Measurements from ENCODE around the gene WDR90.
A peak's percentile ranks its signal among the peaks of the same experiment; 100 is the strongest.
"Not testable (repeated sequence)": the region's sequence is repeated elsewhere in the genome, so short reads cannot be mapped to it uniquely, and the experiment has no call there.

Gene WDR90

DNA sequence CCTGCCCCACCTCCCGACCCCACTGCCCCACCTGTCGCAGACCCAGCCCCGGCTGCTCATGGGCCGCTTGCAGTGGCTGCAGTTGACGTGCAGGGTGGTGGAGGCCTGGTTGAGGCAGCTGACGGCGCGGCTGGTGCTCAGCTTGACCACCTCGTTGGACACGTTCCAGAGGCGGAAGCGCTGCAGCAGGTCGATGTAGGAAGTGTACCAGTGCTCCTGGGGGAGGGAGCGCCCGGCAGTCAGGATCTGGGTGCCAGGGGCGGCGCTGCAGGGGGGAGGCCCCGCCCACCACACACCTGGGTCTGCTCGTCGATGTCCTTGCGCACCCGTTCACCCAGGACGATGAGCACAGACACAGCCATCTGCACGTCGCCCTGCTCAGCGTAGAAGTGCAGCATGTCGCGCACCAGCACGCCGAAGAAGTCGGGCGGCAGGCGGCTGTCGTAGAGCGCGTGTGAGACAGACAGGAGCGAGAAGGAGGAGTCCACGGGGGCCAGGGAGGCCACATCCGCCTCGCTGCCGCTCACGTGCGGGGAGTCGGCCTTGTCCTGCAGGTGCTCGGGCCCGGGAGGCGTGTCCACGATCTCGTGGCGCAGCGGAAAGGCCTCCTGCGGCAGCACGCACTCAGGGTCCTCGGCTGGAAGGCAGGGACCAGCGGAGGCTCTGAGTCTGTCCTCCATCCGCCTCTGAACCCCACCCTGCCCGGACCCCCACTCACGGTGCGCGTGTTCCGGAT, 36.0 kb downstream of the WDR90 start:
- DNase-seq (ENCODE audit: insufficient read length, low spot score), result no peak
- no peak for TF ChIP-seq POLR2A (IDR thresholded peaks at IDR 0.05; ENCODE audit: low read depth, low read length)
- no peak for FAIRE-seq

DNA sequence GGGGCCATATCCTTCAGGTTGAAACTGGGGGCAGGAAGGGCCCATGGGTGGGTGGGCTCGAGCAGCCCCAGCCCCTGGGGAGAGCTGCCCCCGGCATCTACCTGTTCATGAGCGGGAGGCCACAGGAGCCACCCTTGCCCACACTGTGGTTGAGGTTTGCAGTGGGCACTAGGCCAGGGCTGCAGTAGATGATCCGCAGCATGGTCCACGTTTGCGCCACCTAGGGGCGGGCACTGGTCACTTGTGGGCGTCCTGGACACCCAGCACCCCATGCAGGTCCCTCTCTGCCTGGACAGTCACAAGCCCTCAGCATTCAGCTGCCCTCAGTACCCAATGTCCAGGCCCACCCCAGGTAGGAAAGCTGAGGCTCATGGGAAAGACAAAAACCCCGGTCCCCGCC, 36.8 kb downstream of the WDR90 start:
- FAIRE-seq (no peak), DNase-seq (ENCODE audit: insufficient read length, low spot score) (peak; percentile 81)

DNA sequence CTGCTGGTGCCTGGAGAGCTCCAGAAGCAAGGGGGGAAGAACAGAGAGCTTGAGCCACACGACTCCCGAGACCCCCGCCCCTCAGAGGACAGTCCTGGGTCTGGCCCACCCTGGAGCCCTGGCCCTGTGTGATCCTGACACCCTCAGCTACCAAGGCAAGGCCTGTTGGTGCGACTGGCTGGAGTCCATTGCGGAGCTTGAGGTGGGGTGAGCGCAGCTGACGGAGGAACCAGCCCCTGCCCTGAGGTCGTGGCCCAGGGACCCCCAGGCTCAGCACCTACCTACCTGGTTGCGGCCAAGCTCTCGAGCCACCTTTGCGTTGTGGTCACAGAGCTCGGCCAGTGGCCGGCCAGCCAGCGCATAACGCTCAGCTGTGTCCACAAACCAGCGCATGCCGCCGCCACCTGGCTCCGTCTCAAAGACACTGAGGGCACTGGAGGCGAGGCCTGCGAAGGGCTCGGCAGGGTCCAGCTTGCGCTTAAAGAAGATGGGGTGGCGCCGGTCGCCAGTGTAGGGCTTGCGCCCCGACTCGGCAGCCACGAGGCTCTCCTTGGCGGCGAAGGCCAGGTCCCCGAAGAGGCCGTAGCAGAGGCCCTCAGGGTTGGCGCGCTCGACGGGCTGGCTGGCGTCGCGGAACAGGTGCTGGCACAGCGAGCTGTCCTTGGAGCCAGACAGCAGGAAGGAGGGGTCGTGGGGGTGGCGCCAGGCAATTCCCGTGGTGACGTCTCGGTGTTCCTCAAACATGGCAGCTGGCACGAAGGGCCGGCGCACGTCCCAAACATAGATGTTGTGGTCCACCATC, 37.5 kb downstream of the WDR90 start:
- FAIRE-seq, result no peak
- TF ChIP-seq POLR2A (IDR thresholded peaks at IDR 0.05; ENCODE audit: low read depth, low read length), result no peak
- DNase-seq (ENCODE audit: insufficient read length, low spot score), result no peak

More for the DNA sequence above, 36.8 kb downstream of the WDR90 start:
- TF ChIP-seq POLR2A (IDR thresholded peaks at IDR 0.05; ENCODE audit: low read depth, low read length), result no peak

DNA sequence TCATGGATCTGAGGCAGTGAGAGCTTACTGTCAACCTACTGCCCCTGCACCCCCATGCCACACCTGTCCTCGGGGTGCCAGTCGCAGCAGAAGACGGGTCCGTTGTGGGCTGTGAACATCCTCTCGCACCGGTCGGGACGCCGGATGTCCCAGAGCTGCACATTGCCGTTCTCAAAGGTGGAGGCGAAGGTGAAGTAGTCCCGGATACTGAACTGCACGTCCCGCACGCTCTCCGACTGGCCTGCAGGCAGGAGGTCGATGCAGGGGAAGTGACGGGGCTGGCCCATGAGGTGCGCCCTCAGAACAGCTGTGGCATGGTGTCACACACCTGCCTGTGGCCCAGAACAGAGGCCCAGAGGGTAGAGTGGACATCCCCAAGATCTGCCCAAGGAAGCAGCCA, 38.3 kb downstream of the WDR90 start:
- no peak for TF ChIP-seq POLR2A (IDR thresholded peaks at IDR 0.05; ENCODE audit: low read depth, low read length)
- DNase-seq (ENCODE audit: insufficient read length, low spot score) (no peak), FAIRE-seq (no peak)

DNA sequence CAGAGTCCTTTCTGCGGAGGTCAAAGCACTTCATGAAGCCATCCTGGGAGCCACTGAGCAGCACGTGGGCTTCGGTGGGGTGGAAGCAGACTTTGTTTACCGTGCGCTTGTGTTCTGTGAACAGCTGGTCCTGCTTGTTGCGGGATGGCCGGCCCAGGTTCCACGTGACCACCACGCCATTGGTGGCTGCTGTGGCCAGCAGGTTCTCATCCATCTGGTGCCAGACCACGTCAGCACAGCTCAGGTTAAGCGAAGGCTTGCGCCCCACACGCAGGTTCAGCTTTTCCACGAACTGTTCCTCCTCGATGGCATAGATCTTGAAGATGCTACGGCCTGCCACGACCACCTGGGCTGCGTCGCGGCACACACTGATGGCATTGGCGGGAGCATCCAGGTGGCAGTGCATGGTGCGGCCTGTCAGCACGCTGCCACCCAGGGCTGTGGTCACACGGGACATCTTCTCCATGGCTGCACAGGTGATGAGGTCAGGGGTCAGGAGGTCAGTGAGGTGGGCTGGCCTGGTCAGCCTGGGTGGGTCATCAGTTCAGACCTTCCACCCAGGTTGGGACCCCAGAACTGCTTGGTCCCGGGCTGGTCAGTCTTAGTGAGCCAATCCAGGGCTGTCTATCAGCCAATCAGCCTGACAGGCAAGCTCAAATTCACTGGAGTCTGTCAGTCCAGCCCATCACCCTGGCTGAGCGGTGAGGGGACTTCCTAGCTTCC, 40.2 kb downstream of the WDR90 start:
- no peak for FAIRE-seq
- no peak for DNase-seq (ENCODE audit: insufficient read length, low spot score)
- no peak for TF ChIP-seq POLR2A (IDR thresholded peaks at IDR 0.05; ENCODE audit: low read depth, low read length)

DNA sequence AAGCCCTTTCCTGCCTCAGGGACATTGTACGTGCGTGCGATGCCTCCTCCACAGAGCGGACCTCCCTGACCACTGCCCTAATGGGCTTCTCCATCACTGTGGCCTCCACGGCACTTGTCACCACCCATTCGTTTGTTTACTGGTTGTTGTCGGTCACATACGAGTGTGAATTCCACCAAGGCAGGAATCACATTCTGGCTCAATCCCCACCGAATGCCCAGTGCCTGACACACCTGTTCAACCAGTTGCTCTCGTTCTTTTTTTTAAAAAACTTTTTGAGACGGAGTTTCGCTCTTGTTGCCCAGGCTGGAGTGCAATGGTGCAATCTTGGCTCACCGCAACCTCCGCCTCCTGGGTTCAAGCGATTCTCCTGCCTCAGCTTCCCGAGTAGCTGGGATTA, 42.1 kb downstream of the WDR90 start:
- not testable (repeated sequence) for FAIRE-seq; DNase-seq (ENCODE audit: insufficient read length, low spot score)

DNA sequence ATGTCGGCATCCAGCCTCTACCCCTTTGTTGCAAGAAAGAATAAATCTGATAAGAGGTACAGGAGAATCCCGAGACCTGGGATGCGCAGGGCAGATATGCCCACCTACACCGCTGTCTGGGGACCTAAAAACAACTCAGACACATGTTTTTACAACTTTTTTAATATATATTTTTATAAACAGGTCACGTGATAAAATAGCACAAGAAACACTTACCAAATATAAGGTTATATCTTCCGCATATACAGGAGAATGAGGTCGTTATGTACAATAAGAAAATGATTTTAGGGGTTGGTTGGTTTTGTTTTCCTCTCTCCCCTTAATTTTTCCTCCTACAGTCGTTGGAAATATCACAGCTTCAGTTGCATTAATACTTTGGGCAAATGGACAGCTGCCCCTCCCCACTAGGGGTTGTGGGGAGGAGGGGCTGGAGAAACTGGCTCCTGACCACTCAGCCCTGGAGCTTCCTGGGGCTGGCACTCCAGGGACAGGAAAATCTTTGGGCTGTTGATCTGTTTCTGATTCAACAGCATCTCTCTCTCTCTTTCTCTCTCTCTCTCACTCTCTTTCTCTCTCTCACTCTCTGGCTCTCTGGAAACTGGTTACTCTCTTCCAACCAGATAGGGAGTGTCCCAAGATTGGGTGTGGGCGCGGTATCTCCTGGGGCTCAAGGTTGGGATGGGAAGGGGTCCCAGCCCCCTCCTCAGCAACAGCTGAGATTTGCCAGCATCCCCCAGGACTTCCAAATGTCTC, 43.4 kb downstream of the WDR90 start:
- DNase-seq (ENCODE audit: insufficient read length, low spot score) (no peak), FAIRE-seq (no peak)
- TF ChIP-seq POLR2A (IDR thresholded peaks at IDR 0.05; ENCODE audit: low read depth, low read length), result no peak

DNA sequence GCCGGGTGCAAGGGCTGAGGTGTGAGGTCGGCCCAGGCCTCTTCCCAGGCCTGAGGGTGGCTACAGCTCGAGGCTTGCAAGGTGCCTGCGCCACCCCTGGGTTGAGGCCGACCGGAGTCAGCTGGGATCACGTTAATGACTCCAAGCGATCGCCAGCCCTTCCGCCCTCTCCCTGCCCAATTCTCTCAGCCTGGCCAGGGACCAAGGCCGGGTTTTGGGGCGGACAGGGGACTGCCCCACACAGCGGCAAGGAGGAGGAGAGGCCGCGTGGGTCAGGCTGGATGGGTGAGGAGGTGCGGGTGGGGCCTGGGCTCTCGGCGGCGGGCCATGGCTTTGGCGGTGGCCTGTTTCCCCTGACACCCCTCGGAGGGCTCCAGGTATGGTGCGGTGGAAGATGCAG, 44.2 kb downstream of the WDR90 start:
- FAIRE-seq (no peak), DNase-seq (ENCODE audit: insufficient read length, low spot score) (no peak)
- no peak for TF ChIP-seq POLR2A (IDR thresholded peaks at IDR 0.05; ENCODE audit: low read depth, low read length)

DNA sequence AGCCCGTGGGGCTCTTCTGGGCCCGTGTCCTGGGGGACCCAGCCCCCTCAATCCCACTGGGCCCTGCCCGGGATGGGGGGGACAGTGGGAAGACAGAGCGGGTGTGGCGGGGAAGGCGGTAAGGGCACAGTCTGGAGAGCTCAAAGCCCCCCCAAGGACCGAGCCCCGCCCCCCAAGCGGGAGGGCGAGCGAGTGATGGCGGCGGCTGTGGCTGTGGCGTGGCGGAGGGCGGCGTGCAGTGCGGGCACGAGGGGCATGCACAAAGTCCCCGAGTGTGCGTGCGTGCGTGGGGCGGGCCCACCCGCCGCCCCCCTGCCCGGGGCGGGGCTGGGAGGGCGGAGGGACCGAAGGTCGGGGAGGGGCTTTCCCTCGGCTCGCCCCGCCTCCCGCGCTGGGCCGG, 44.6 kb downstream of the WDR90 start:
- DNase-seq (ENCODE audit: insufficient read length, low spot score), result no peak
- TF ChIP-seq POLR2A (IDR thresholded peaks at IDR 0.05; ENCODE audit: low read depth, low read length), result no peak
- FAIRE-seq, result no peak

DNA sequence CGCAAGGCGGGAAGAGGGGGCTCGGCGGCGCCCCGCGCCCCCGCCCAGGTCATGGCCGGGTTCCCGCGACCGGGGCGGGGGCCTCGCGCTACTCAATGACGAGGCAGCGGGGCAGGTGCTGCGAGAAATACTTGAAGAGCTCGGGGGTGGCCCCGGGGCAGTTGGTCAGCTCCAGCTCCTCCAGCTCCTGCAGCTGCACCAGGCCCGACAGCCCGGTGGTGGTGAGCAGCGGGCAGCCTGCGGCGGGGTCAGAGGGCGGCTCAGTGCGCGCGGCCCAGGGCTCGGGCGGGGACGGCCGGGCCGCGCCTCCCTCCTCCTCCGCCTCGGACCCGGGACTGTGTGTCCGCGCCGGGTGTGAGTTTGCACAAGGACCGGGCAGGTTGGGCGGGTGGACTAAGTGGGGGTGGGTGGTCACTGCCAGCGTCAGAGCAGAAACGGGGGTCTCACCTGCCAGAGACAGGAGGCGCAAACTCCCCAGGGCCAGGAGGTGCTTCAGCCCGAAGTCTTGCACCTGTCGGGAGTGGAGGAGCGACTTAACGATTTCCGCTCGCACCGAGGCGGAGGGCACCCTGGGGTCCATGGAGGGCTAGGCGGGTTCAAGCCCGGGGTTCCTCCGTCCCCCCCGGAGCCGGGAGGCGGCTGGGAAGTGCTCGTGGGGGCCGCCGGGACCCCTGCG, 45.2 kb downstream of the WDR90 start:
- TF ChIP-seq POLR2A (IDR thresholded peaks at IDR 0.05; ENCODE audit: low read depth, low read length), result no peak
- DNase-seq (ENCODE audit: insufficient read length, low spot score), result no peak
- no peak for FAIRE-seq

DNA sequence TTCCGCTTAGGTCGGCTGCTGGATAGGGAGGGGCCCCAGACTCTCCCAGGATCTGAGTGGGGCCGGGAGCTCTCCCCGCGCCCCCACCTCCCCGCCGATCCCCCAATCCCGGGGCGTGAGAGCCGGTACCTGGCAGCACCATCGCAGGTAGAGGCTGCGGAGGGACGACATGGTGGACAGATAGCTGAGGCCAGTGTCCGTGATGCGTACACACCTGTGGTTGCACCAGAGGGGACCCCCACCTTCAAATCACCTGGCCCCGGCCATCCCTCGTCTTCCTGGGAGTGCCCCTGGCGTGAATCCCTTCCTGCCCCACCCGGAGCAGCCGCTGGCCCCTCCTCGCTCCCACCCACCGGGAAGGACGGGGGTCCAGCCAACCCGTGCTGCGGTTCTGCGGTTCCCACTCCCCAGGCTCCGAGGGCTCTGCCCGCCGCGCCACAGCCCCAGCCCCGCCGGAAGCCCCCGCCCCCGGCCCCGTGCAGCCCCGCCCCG, 45.7 kb downstream of the WDR90 start:
- no peak for DNase-seq (ENCODE audit: insufficient read length, low spot score)
- FAIRE-seq, result no peak
- TF ChIP-seq POLR2A (IDR thresholded peaks at IDR 0.05; ENCODE audit: low read depth, low read length), result no peak

DNA sequence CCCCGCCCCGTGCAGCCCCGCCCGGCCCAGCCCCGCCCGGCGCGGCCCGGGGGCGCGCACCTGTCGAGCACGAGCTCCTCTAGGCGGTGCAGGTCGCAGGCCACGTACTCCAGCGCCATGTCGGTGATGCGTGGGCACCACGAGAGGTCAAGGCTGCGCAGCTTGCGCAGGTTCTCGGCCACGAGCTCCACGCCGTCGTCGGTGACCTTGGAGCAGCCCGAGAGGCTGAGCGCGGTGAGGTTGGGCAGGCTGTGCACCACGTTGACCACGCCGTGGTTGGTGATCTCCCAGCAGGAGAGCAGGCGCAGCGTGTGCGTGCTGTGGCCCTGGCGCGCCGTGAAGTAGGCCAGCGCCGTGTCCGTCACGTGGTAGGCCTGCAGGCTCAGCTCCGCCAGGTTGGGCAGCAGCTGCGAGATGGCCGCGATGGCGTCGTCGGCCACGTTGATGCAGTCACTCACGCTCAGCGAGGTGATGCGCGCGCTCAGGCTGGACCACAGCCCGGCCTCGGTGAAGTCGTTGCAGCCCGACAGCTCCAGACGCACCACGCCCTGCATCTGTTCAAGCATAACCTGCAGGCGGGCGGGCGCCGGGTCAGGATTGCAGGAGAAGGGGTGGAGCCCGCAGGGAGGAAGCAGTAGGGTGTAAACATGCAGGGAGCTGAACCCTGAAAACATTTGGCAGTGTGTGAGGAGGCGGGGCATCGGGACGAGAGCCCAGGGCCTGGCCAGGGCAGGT, 46.4 kb downstream of the WDR90 start:
- FAIRE-seq (no peak), DNase-seq (ENCODE audit: insufficient read length, low spot score) (no peak)
- TF ChIP-seq POLR2A (IDR thresholded peaks at IDR 0.05; ENCODE audit: low read depth, low read length), result no peak
